Mammary epithelial cell (primary cell): Measurements from ENCODE around the gene FAAP100.

Source experiments
- EZH2 ChIP-seq: IDR thresholded peaks from 2 replicates; pipeline ENCODE4 v1.6.1; 2012; ENCODE audit warnings: low read length, inconsistent platforms, borderline replicate concordance
- TF ChIP-seq, protein P1 (sequence below), 2 donors: IDR thresholded peaks in 1 of 2; conservative IDR thresholded peaks in 1 of 2; 2 replicates each; pipeline ENCODE4 v1.5.1; 2011 to 2012; ENCODE audit warnings: inconsistent platforms in 2 of 2, low read length in 2 of 2, mild to moderate bottlenecking in 2 of 2, control low read depth in 1 of 2, low read depth in 1 of 2; ENCODE audit not compliant: insufficient read depth in 1 of 2; ENCODE audit errors: extremely low read depth in 1 of 2

DNA sequence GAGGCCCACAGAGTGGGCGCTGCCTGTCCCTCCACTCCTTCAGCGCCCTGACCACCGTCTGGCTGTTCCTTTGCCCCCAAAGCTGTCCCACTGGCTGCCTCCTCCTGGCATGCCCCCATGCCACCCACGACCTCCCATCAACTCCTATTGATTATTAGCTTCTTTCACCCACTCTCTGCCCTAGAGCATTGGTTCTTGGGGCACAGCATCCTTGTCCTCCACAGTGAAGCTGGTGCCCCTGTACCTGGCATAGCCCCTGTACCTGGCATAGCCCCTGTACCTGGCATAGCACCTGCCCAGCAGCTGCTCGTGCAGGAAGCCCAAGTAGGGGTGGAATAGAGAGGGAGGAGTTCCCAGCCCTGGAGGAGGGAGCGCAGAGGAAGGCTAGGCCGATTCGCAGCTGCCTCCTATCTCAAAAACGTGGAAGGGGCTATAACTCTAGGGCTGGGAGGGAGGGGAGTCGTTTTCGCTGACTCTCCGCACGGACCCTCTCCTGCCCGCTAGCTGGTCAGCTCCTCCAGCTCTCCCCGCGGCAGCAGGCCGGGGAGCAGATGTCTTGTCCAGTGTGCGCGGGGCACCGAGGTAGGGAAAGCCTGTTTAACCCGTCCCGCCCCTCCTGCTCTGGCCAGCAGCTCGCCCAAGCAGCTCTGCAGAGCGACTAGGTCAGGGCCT is 33.9 kb downstream of the FAAP100 start:
- TF ChIP-seq, protein P1, sequence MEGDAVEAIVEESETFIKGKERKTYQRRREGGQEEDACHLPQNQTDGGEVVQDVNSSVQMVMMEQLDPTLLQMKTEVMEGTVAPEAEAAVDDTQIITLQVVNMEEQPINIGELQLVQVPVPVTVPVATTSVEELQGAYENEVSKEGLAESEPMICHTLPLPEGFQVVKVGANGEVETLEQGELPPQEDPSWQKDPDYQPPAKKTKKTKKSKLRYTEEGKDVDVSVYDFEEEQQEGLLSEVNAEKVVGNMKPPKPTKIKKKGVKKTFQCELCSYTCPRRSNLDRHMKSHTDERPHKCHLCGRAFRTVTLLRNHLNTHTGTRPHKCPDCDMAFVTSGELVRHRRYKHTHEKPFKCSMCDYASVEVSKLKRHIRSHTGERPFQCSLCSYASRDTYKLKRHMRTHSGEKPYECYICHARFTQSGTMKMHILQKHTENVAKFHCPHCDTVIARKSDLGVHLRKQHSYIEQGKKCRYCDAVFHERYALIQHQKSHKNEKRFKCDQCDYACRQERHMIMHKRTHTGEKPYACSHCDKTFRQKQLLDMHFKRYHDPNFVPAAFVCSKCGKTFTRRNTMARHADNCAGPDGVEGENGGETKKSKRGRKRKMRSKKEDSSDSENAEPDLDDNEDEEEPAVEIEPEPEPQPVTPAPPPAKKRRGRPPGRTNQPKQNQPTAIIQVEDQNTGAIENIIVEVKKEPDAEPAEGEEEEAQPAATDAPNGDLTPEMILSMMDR (conservative IDR thresholded peaks at IDR 0.05 in 1 of 2, IDR thresholded peaks at IDR 0.05 in 1 of 2; ENCODE audit: extremely low read depth in 1 of 2, insufficient read depth in 1 of 2, low read depth in 1 of 2, low read length in 2 of 2), result no peak
- TF ChIP-seq EZH2, result no peak
